H9 (cell line): Measurements from ENCODE around the gene MRM3. TPM values are rescaled to one million over a fixed set of nuclear protein-coding genes. Genes with fewer than 3 reads are reported as not detected.

Experiments used
- DNase-seq: peaks from one replicate; pipeline ENCODE4 v3.0.0-alpha.2; 2017
- H2AFZ ChIP-seq: one replicate; pipeline ENCODE4 v1.6.1; 2013; ENCODE audit warnings: mild to moderate bottlenecking, low read length, control low read depth, moderate library complexity
- H2AK5ac ChIP-seq: 2 replicates; pipeline ENCODE4 v1.6.1; 2013; ENCODE audit warnings: low read length, control low read depth, mixed read lengths; ENCODE audit not compliant: insufficient read length
- H2BK120ac ChIP-seq: one replicate; pipeline ENCODE4 v1.6.1; 2013; ENCODE audit warnings: low read depth, mild to moderate bottlenecking, low read length, control low read depth, inconsistent platforms; ENCODE audit not compliant: poor library complexity, severe bottlenecking
- H2BK12ac ChIP-seq: 2 replicates; pipeline ENCODE4 v1.6.1; 2013; ENCODE audit warnings: low read length, control low read depth, mixed read lengths, low read depth; ENCODE audit not compliant: insufficient read length
- H2BK15ac ChIP-seq: 2 replicates; pipeline ENCODE4 v1.6.1; 2013; ENCODE audit warnings: low read depth, low read length, control low read depth
- H2BK20ac ChIP-seq: one replicate; pipeline ENCODE4 v1.6.1; 2013; ENCODE audit warnings: low read depth, mild to moderate bottlenecking, low read length, control low read depth, inconsistent platforms; ENCODE audit not compliant: poor library complexity, severe bottlenecking
- H2BK5ac ChIP-seq: 2 replicates; pipeline ENCODE4 v1.6.1; 2013; ENCODE audit warnings: low read length, control low read depth, mixed read lengths; ENCODE audit not compliant: insufficient read length
- H3K14ac ChIP-seq: 2 replicates; pipeline ENCODE4 v1.6.1; 2013; ENCODE audit warnings: low read length, control low read depth; ENCODE audit not compliant: insufficient read depth
- H3K18ac ChIP-seq: 2 replicates; pipeline ENCODE4 v1.6.1; 2013; ENCODE audit warnings: low read depth, mild to moderate bottlenecking, mixed read lengths, low read length, control low read depth; ENCODE audit not compliant: insufficient read length
- H3K23ac ChIP-seq: 2 replicates; pipeline ENCODE4 v1.6.1; 2013; ENCODE audit warnings: low read length, control low read depth, mixed read lengths, low read depth; ENCODE audit not compliant: insufficient read length
- H3K23me2 ChIP-seq: 2 replicates; pipeline ENCODE4 v1.6.1; 2013; ENCODE audit warnings: low read depth, mild to moderate bottlenecking, mixed read lengths, low read length, control low read depth; ENCODE audit not compliant: insufficient read length, poor library complexity, severe bottlenecking
- H3K27ac ChIP-seq: 2 replicates; pipeline ENCODE4 v1.5.1; 2013; ENCODE audit warnings: low read length, control low read depth, mixed read lengths, low read depth; ENCODE audit not compliant: insufficient read length
- H3K27me3 ChIP-seq: 2 replicates; pipeline ENCODE4 v1.6.1; 2013; ENCODE audit warnings: low read length, control low read depth, inconsistent platforms; ENCODE audit not compliant: insufficient read depth
- H3K4ac ChIP-seq: 2 replicates; pipeline ENCODE4 v1.6.1; 2013; ENCODE audit warnings: low read depth, mild to moderate bottlenecking, control low read depth, inconsistent platforms, low read length, moderate library complexity
- H3K4me1 ChIP-seq: 2 replicates; pipeline ENCODE4 v1.6.1; 2013; ENCODE audit warnings: low read length, control low read depth, inconsistent platforms; ENCODE audit not compliant: insufficient read depth
- H3K4me2 ChIP-seq: 2 replicates; pipeline ENCODE4 v1.6.1; 2013; ENCODE audit warnings: low read length, control low read depth, mixed read lengths; ENCODE audit not compliant: insufficient read length, insufficient read depth
- H3K56ac ChIP-seq: 2 replicates; pipeline ENCODE4 v1.6.1; 2013; ENCODE audit warnings: low read depth, mild to moderate bottlenecking, mixed read lengths, low read length, control low read depth; ENCODE audit not compliant: insufficient read length
- H3K79me1 ChIP-seq: 2 replicates; pipeline ENCODE4 v1.6.1; 2013; ENCODE audit warnings: low read depth, mild to moderate bottlenecking, moderate library complexity, low read length, control low read depth, inconsistent platforms; ENCODE audit not compliant: insufficient read depth, poor library complexity, severe bottlenecking
- H3K79me2 ChIP-seq: 2 replicates; pipeline ENCODE4 v1.6.1; 2013; ENCODE audit warnings: low read length, control low read depth, inconsistent platforms; ENCODE audit not compliant: insufficient read depth
- H3K9ac ChIP-seq: 2 replicates; pipeline ENCODE4 v1.6.1; 2013; ENCODE audit warnings: low read length, control low read depth, mixed read lengths; ENCODE audit not compliant: insufficient read length; ENCODE audit errors: extremely low read depth
- H3K9me3 ChIP-seq: one replicate; pipeline ENCODE4 v1.6.1; 2013; ENCODE audit warnings: low read depth, low read length, inconsistent platforms; ENCODE audit not compliant: control insufficient read depth
- H3T11ph ChIP-seq: one replicate; pipeline ENCODE4 v1.6.1; 2013; ENCODE audit warnings: mild to moderate bottlenecking, low read length, control low read depth, inconsistent platforms
- H4K20me1 ChIP-seq: one replicate; pipeline ENCODE4 v1.6.1; 2013; ENCODE audit not compliant: control insufficient read depth, insufficient read length, insufficient read depth
- H4K5ac ChIP-seq: 2 replicates; pipeline ENCODE4 v1.6.1; 2013; ENCODE audit warnings: low read depth, mild to moderate bottlenecking, mixed read lengths, low read length, control low read depth; ENCODE audit not compliant: insufficient read length
- H4K8ac ChIP-seq: replicated peaks from 2 replicates; pipeline ENCODE4 v1.6.1; 2013; ENCODE audit warnings: low read length, control low read depth, mixed read lengths, low read depth; ENCODE audit not compliant: insufficient read length
- H4K91ac ChIP-seq: 2 replicates; pipeline ENCODE4 v1.6.1; 2013; ENCODE audit warnings: low read depth, mild to moderate bottlenecking, moderate library complexity, mixed read lengths, low read length, control low read depth; ENCODE audit not compliant: insufficient read length
- H3K27ac Mint-ChIP-seq, 3 experiments: 2 replicates in 2 of 3; 3 replicates in 1 of 3; pipeline ENCODE4 v1.8.0; 2020 to 2021; ENCODE audit warnings: mixed read lengths in 3 of 3, mild to moderate bottlenecking in 1 of 3, moderate library complexity in 1 of 3
- H3K27me3 Mint-ChIP-seq: 2 replicates; pipeline ENCODE4 v1.8.0; 2021; ENCODE audit warnings: low read depth, mild to moderate bottlenecking, moderate library complexity, mixed read lengths
- H3K36me3 Mint-ChIP-seq, 3 experiments: 2 replicates in 2 of 3; 3 replicates in 1 of 3; pipeline ENCODE4 v1.8.0; 2020 to 2021; ENCODE audit warnings: low read depth in 3 of 3, mixed read lengths in 3 of 3; ENCODE audit not compliant: insufficient read depth in 1 of 3
- H3K4me1 Mint-ChIP-seq, 2 experiments: 2 replicates each; pipeline ENCODE4 v1.8.0; 2020; ENCODE audit warnings: mixed read lengths in 2 of 2
- H3K4me3 Mint-ChIP-seq, 2 experiments: 2 replicates in 1 of 2; 3 replicates in 1 of 2; pipeline ENCODE4 v1.8.0; 2020 to 2021; ENCODE audit warnings: mild to moderate bottlenecking in 2 of 2, mixed read lengths in 2 of 2, moderate library complexity in 1 of 2
- H3K9me3 Mint-ChIP-seq, 2 experiments: 2 replicates in 1 of 2; 3 replicates in 1 of 2; pipeline ENCODE4 v1.8.0; 2020; ENCODE audit warnings: mild to moderate bottlenecking in 2 of 2, mixed read lengths in 2 of 2, moderate library complexity in 1 of 2
- WGBS: extraction: QIAGEN DNeasy Blood & Tissue Kit; methylation state at CpG from one replicate; pipeline ENCODE4 v1.1.7; 2013; ENCODE audit warnings: missing lambda C conversion rate, low lambda C conversion rate, mixed read lengths; ENCODE audit not compliant: insufficient read length; ENCODE audit errors: extremely low coverage; 5-methylcytosine and 5-hydroxymethylcytosine counted together
- total RNA-seq: library from RNA; stranded (reverse); gene quantifications from 2 replicates; pipeline ENCODE4 v1.2.1, GENCODE V29; 2021
- TF ChIP-seq, protein P1 (sequence below): fragments of 200-600 bp; sonication (generic); conservative IDR thresholded peaks from 3 replicates; pipeline ENCODE4 v1.8.0; 2021; ENCODE audit warnings: antibody characterized with exemption, mild to moderate bottlenecking

MRM3 gene
- total RNA-seq, 1 experiment from 2014 or later: 25.3 TPM

DNA sequence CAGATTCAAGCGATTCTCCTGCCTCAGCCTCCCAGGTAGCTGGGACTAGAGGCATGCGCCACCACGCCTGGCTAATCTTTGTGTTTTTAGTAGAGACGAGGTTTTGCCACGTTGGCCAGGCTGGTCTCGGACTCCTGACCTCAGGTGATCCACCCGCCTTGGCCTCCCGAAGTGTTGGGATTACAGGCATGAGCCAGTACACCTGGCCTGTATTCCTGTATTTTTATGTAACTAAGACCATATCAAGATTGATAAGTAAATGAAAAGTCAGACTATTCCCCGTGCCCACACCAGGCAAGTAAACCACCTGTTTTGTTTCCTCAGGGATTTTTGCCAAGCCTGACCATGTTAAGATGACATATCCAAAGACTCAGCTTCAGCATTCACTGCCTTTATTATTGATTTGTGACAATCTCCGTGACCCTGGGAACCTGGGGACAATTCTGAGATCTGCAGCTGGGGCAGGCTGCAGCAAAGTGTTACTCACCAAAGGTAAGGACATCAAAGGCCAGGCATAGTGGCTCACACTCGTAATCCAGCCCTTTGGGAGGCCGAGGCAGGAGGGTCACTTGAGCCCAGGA, 5.6 kb downstream of the MRM3 start:
- no peak overlapping the region for H3K14ac ChIP-seq
- no peak overlapping the region for H2BK12ac ChIP-seq
- H2BK5ac ChIP-seq: no peak overlapping the region
- no peaks in the 10 kb centered on the region for H3K27me3 ChIP-seq
- TF ChIP-seq, protein P1, sequence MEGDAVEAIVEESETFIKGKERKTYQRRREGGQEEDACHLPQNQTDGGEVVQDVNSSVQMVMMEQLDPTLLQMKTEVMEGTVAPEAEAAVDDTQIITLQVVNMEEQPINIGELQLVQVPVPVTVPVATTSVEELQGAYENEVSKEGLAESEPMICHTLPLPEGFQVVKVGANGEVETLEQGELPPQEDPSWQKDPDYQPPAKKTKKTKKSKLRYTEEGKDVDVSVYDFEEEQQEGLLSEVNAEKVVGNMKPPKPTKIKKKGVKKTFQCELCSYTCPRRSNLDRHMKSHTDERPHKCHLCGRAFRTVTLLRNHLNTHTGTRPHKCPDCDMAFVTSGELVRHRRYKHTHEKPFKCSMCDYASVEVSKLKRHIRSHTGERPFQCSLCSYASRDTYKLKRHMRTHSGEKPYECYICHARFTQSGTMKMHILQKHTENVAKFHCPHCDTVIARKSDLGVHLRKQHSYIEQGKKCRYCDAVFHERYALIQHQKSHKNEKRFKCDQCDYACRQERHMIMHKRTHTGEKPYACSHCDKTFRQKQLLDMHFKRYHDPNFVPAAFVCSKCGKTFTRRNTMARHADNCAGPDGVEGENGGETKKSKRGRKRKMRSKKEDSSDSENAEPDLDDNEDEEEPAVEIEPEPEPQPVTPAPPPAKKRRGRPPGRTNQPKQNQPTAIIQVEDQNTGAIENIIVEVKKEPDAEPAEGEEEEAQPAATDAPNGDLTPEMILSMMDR: no peak
- H3K56ac ChIP-seq: no peak overlapping the region
- no peak overlapping the region for H4K91ac ChIP-seq
- Mint-ChIP-seq H3K9me3 (no peaks in the 10 kb centered on the region), H3K4me1 (peaks cover 6 to 22% of the 10 kb centered on the region in 2 experiments), H3K36me3 (peaks cover 21 to 63% (median 60%) of the 10 kb centered on the region in 3 experiments; a peak in 6 of 7 replicates), H3K4me3 (no peak overlapping the region), H3K27me3 (no peaks in the 10 kb centered on the region; the same call in 1 of the 2 replicates), H3K27ac (peak overlapping the region in 1 of 3 experiments; percentile 48; a peak in 1 of 7 replicates)
- H3T11ph ChIP-seq: no peak overlapping the region
- no peak overlapping the region for H2BK20ac ChIP-seq
- H3K4me2 ChIP-seq: no peak overlapping the region
- WGBS: no CpG with 5 or more reads among the region's 12 CpGs
- H3K9ac ChIP-seq: no peak overlapping the region
- no peaks in the 10 kb centered on the region for H3K9me3 ChIP-seq
- H3K4me1 ChIP-seq: no peaks in the 10 kb centered on the region
- no peak overlapping the region for H2BK15ac ChIP-seq
- H3K4ac ChIP-seq: no peak overlapping the region
- H4K8ac ChIP-seq: no peak overlapping the region
- peaks cover 4% of the 10 kb centered on the region for H3K79me1 ChIP-seq
- H4K20me1 ChIP-seq: no peaks in the 10 kb centered on the region
- H4K5ac ChIP-seq: no peak overlapping the region
- no peak overlapping the region for H3K18ac ChIP-seq
- no peak overlapping the region for H3K27ac ChIP-seq
- H3K23ac ChIP-seq: no peak overlapping the region
- no peak overlapping the region for H2AK5ac ChIP-seq
- H2AFZ ChIP-seq: no peak overlapping the region
- peaks cover 8% of the 10 kb centered on the region; the same call in 1 of the 2 replicates for H3K79me2 ChIP-seq
- DNase-seq: no peak
- peaks cover 5% of the 10 kb centered on the region for H3K23me2 ChIP-seq
- no peak overlapping the region for H2BK120ac ChIP-seq
